H1 (cell line): ENCODE measurements around the gene TXLNA. TPM values are rescaled to one million over a fixed set of nuclear protein-coding genes. Genes with fewer than 3 reads are reported as not detected.

Source experiments
- CTCF ChIA-PET: fragments of 300-600 bp; sonication (Branson Sonifier 250); formaldehyde crosslinking; loops from one replicate; lab custom pipeline; 2021; ENCODE audit not compliant: partially characterized antibody; lab: Charles Lee
- POLR2A ChIA-PET: fragments of 300-600 bp; sonication (Branson Sonifier 250); formaldehyde crosslinking; loops from one replicate; lab custom pipeline; 2021; ENCODE audit warnings: inconsistent platforms; ENCODE audit not compliant: partially characterized antibody; lab: Charles Lee
- DNase-seq, 2 experiments: peaks; one replicate each; pipeline versions ENCODE4 v3.0.0 to v3.0.0-alpha.2; 2010 to 2022; ENCODE audit warnings: low spot score in 2 of 2, low read depth in 1 of 2, mixed read lengths in 1 of 2
- FAIRE-seq: peaks from 2 replicates; lab custom pipeline; 2011; peaks lifted over from hg19 to GRCh38; lab: Jason Lieb, UNC
- H2AFZ ChIP-seq: 2 replicates; pipeline ENCODE4 v1.8.1; 2012; ENCODE audit warnings: low read length, inconsistent platforms
- H2AK5ac ChIP-seq: 2 replicates; pipeline ENCODE4 v1.6.1; 2013; ENCODE audit warnings: low read depth, low read length
- H2BK120ac ChIP-seq: replicated peaks from 2 replicates; pipeline ENCODE3; 2013; ENCODE audit warnings: low read depth, low read length, inconsistent platforms
- H2BK12ac ChIP-seq: 2 replicates; pipeline ENCODE4 v1.6.1; 2013; ENCODE audit warnings: low read depth, low read length
- H2BK15ac ChIP-seq: 2 replicates; pipeline ENCODE4 v1.6.1; 2013; ENCODE audit warnings: low read length
- H2BK20ac ChIP-seq: 2 replicates; pipeline ENCODE4 v1.6.1; 2013; ENCODE audit warnings: low read length
- H2BK5ac ChIP-seq: 2 replicates; pipeline ENCODE4 v1.6.1; 2013; ENCODE audit warnings: low read depth, low read length
- H3K14ac ChIP-seq: 2 replicates; pipeline ENCODE4 v1.6.1; 2013; ENCODE audit warnings: inconsistent platforms; ENCODE audit not compliant: insufficient read length
- H3K18ac ChIP-seq: 2 replicates; pipeline ENCODE4 v1.6.1; 2013; ENCODE audit warnings: low read length; ENCODE audit errors: extremely low read depth
- H3K23ac ChIP-seq: 2 replicates; pipeline ENCODE4 v1.6.1; 2013; ENCODE audit warnings: inconsistent platforms; ENCODE audit not compliant: insufficient read length
- H3K23me2 ChIP-seq: 2 replicates; pipeline ENCODE4 v1.6.1; 2013; ENCODE audit warnings: low read depth, low read length
- H3K27ac ChIP-seq: 2 replicates; pipeline ENCODE4 v1.6.1; 2011; ENCODE audit warnings: low read depth, low read length, inconsistent platforms
- H3K27me3 ChIP-seq, 4 experiments: replicated peaks in 1 of 4; 1 replicate in 1 of 4; 2 replicates in 3 of 4; pipeline versions ENCODE4 v1.6.1 to v1.8.1; 2011 to 2013; ENCODE audit warnings: low read length in 3 of 4, mild to moderate bottlenecking in 3 of 4, inconsistent platforms in 2 of 4, mixed read lengths in 2 of 4, moderate library complexity in 1 of 4; ENCODE audit not compliant: control insufficient read depth in 3 of 4, insufficient read depth in 3 of 4; ENCODE audit errors: extremely low read depth in 1 of 4
- H3K36me3 ChIP-seq, 4 experiments: 2 replicates each; pipeline versions ENCODE4 v1.6.1 to v1.8.1; 2011 to 2013; ENCODE audit warnings: mild to moderate bottlenecking in 4 of 4, low read length in 3 of 4, moderate library complexity in 2 of 4, control low read depth in 1 of 4, inconsistent platforms in 1 of 4; ENCODE audit not compliant: insufficient read depth in 4 of 4, control insufficient read depth in 2 of 4
- H3K4ac ChIP-seq: replicated peaks from 2 replicates; pipeline ENCODE3; 2013; ENCODE audit warnings: low read length, low read depth, mixed read lengths, inconsistent platforms; ENCODE audit not compliant: insufficient read length
- H3K4me1 ChIP-seq, 4 experiments: replicated peaks in 1 of 4; 1 replicate in 1 of 4; 2 replicates in 3 of 4; pipeline versions ENCODE4 v1.6.1 to v1.8.1; 2011 to 2013; ENCODE audit warnings: low read length in 3 of 4, inconsistent platforms in 2 of 4, mixed read lengths in 1 of 4; ENCODE audit not compliant: insufficient read depth in 4 of 4, control insufficient read depth in 3 of 4
- H3K4me2 ChIP-seq, 2 experiments: 2 replicates each; pipeline versions ENCODE4 v1.6.1 to v1.8.1; 2011 to 2013; ENCODE audit warnings: low read depth in 2 of 2, low read length in 2 of 2, control low read depth in 1 of 2, inconsistent platforms in 1 of 2, mild to moderate bottlenecking in 1 of 2; ENCODE audit not compliant: insufficient read depth in 1 of 2
- H3K4me3 ChIP-seq, 4 experiments: fragments of 200-600, 300-600 bp in 1 of 4; sonication (generic), shearing (Covaris generic), sonication (Bioruptor Twin) in 1 of 4; 2 replicates each; pipeline versions ENCODE4 v1.5.1 to v1.8.1; 2011 to 2016; ENCODE audit warnings: low read length in 4 of 4, low read depth in 3 of 4, control low read depth in 2 of 4, inconsistent platforms in 2 of 4, mild to moderate bottlenecking in 2 of 4, mixed read lengths in 1 of 4, moderate library complexity in 1 of 4; ENCODE audit not compliant: insufficient read depth in 2 of 4; ENCODE audit errors: extremely low read depth in 1 of 4
- H3K56ac ChIP-seq: replicated peaks from 2 replicates; pipeline ENCODE3; 2013; ENCODE audit warnings: low read depth, mild to moderate bottlenecking, mixed read lengths, low read length, inconsistent platforms; ENCODE audit not compliant: insufficient read length
- H3K79me1 ChIP-seq: 2 replicates; pipeline ENCODE4 v1.6.1; 2013; ENCODE audit warnings: low read depth, low read length, control low read depth
- H3K79me2 ChIP-seq, 2 experiments: 2 replicates each; pipeline versions ENCODE4 v1.6.1 to v1.8.1; 2012 to 2013; ENCODE audit warnings: low read length in 2 of 2, mild to moderate bottlenecking in 2 of 2, inconsistent platforms in 1 of 2; ENCODE audit not compliant: insufficient read depth in 2 of 2, control insufficient read depth in 1 of 2
- H3K9ac ChIP-seq, 4 experiments: replicated peaks in 1 of 4; 1 replicate in 1 of 4; 2 replicates in 3 of 4; pipeline versions ENCODE4 v1.6.1 to v1.8.1; 2011 to 2013; ENCODE audit warnings: low read depth in 3 of 4, low read length in 3 of 4, control low read depth in 2 of 4, mild to moderate bottlenecking in 2 of 4, moderate library complexity in 2 of 4, inconsistent platforms in 1 of 4; ENCODE audit errors: extremely low read depth in 1 of 4
- H3K9me3 ChIP-seq, 2 experiments: 2 replicates each; pipeline versions ENCODE4 v1.6.1 to v1.8.1; 2012 to 2013; ENCODE audit warnings: mild to moderate bottlenecking in 2 of 2, moderate library complexity in 2 of 2, control low read depth in 1 of 2, inconsistent platforms in 1 of 2, low read depth in 1 of 2, low read length in 1 of 2, mixed read lengths in 1 of 2; ENCODE audit not compliant: insufficient read depth in 2 of 2
- H4K20me1 ChIP-seq, 2 experiments: replicated peaks in 1 of 2; 2 replicates each; pipeline versions ENCODE3 to v1.8.1; 2011 to 2013; ENCODE audit warnings: inconsistent platforms in 2 of 2, low read length in 2 of 2, mild to moderate bottlenecking in 1 of 2; ENCODE audit not compliant: insufficient read depth in 2 of 2, control insufficient read depth in 1 of 2
- H4K5ac ChIP-seq: 2 replicates; pipeline ENCODE4 v1.6.1; 2013; ENCODE audit warnings: low read length, low read depth, mixed read lengths, inconsistent platforms; ENCODE audit not compliant: insufficient read length
- H4K8ac ChIP-seq: 2 replicates; pipeline ENCODE4 v1.8.0; 2013; ENCODE audit warnings: mild to moderate bottlenecking, moderate library complexity, low read length, inconsistent platforms; ENCODE audit not compliant: insufficient read depth; ENCODE audit errors: extremely low read depth
- H4K91ac ChIP-seq: replicated peaks from 2 replicates; pipeline ENCODE3; 2013; ENCODE audit warnings: low read length, mixed read lengths, inconsistent platforms; ENCODE audit not compliant: insufficient read length
- ASH2L ChIP-seq: fragments of 200-600, 300-600 bp; sonication (generic); IDR thresholded peaks from one replicate; pipeline ENCODE4 v1.7.1; 2017; ENCODE audit warnings: low read length
- JUN ChIP-seq: IDR thresholded peaks from 2 replicates; pipeline ENCODE4 v1.6.1; 2011; ENCODE audit warnings: low read depth, mild to moderate bottlenecking, improper control_type of control experiment, low read length
- RAD21 ChIP-seq, 2 experiments: IDR thresholded peaks in 1 of 2; conservative IDR thresholded peaks in 1 of 2; 2 replicates each; pipeline ENCODE4 v1.6.1; 2011; ENCODE audit warnings: low read depth in 2 of 2, low read length in 2 of 2, improper control_type of control experiment in 1 of 2, inconsistent platforms in 1 of 2, mild to moderate bottlenecking in 1 of 2, moderate library complexity in 1 of 2
- SRF ChIP-seq: IDR thresholded peaks from 2 replicates; pipeline ENCODE4 v1.6.1; 2011; ENCODE audit warnings: mild to moderate bottlenecking, low read depth, low read length, moderate library complexity
- TCF12 ChIP-seq: IDR thresholded peaks from 2 replicates; pipeline ENCODE4 v1.6.1; 2011; ENCODE audit warnings: low read depth, mild to moderate bottlenecking, low read length
- WGBS, 2 experiments: shearing (Covaris generic) in 1 of 2; methylation state at CpG; one replicate each; pipeline versions ENCODE4 v1.1.6 to v1.1.7; 2013 to 2015; ENCODE audit warnings: low lambda C conversion rate in 2 of 2, mixed read lengths in 2 of 2, inconsistent platforms in 1 of 2, low coverage in 1 of 2, missing lambda C conversion rate in 1 of 2; ENCODE audit not compliant: insufficient replicate concordance in 2 of 2, insufficient coverage in 1 of 2, insufficient read length in 1 of 2; ENCODE audit errors: extremely low coverage in 1 of 2, missing lambda C conversion rate in 1 of 2; 5-methylcytosine and 5-hydroxymethylcytosine counted together
- polyA plus RNA-seq, 7 experiments: library from polyadenylated mRNA; depleted of rRNA in 3 of 7; stranded (reverse) in 5 of 7; unstranded in 2 of 7; fragments of >200 nt in 5 of 7; fragments of 200-250 nt in 2 of 7; gene quantifications; 1 replicate in 5 of 7; 2 replicates in 1 of 7; 4 replicates in 1 of 7; pipeline versions ENCODE4 v1.2.1 to v1.2.3, GENCODE V29; 2011 to 2013; ENCODE audit warnings: missing spikeins in 2 of 7, mixed read lengths in 2 of 7
- total RNA-seq: library from RNA; stranded (reverse); fragmentation: NEBNext Ultra II Directional; extraction: Animal tissue kit (Norgen Biotek cat#: 25700); gene quantifications from 2 replicates; pipeline ENCODE4 v1.2.1, GENCODE V29; 2021
- TF ChIP-seq, protein P1 (sequence below), 3 experiments: IDR thresholded peaks; 1 replicate in 2 of 3; 2 replicates in 1 of 3; pipeline versions ENCODE4 v1.5.1 to v1.6.1; 2011; ENCODE audit warnings: low read length in 3 of 3, mild to moderate bottlenecking in 3 of 3, inconsistent platforms in 2 of 3, low read depth in 1 of 3, moderate library complexity in 1 of 3; ENCODE audit not compliant: insufficient read depth in 1 of 3; ENCODE audit errors: control extremely low read depth in 1 of 3

Gene TXLNA
- total and polyA plus RNA-seq, 2 of the 8 experiments (the other 6 are each of a cell fraction or from before 2014, with no cell fraction given): 31.3 to 46.9 TPM

DNA sequence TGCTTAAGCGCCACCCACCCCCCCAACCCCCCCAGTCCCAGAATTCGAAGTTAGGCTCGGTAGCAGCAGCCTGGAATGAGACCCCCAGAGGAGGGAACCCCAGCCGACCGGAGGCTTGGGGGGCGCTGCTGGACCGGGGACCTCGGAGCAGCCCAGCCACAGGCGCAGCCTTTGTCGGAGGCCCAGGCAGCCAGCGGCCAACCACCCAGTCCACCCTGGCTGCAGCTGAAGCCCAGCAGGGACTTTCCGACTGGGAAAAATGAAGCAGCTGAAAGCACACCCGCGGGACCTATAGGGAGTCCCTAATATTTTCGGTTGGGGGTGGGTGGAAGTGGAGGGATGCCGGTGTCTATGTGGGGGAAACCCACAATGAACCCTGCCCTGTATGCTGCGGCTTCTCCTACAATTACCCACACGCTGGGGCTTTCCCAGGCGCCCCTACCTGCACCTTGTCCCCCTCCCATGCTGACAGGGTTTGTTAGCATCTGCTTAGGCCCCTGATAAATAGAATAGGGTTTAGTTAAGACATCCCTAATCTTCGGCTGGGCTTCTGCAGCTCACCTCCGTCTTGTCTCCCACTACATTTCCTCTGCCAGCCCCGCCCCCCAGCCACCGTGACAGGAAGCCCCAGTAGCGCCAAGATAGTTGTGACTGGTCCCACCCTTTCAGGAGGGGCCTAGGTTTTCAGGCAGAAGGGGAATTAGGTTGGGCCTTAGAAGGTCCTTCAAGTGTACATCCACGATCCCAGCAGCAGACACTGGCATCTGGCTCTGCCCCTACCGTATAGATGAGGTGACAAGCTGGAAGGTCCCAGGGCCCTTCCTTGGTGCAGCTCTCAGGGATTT, 21.8 kb downstream of the TXLNA start:
- Histone ChIP-seq H2BK5ac (no peak overlapping the region), H3K18ac (no peak overlapping the region; the same call in 1 of the 2 replicates), H4K91ac (peak overlapping the region; percentile 18), H3K27me3 (peaks cover 0 to 4% (median 2%) of the 10 kb centered on the region in 4 experiments; a peak in 3 of 7 replicates), H3K23me2 (peaks cover 17% of the 10 kb centered on the region; the same call in 1 of the 2 replicates), H3K27ac (no peak overlapping the region), H3K4me3 (peak overlapping the region; percentile 47 to 67 (median 62)), H4K8ac (no peak overlapping the region), H3K4ac (no peak overlapping the region), H2AK5ac (no peak overlapping the region), H2BK20ac (no peak overlapping the region), H3K23ac (no peak overlapping the region), H2BK12ac (no peak overlapping the region), H3K9me3 (no peaks in the 10 kb centered on the region), H3K79me1 (0 out of 2 replicates have a peak, but pooled peaks cover 3% of the 10 kb centered on the region)
- FAIRE-seq: no peak
- 11% methylated on average over 23 of the region's 26 CpGs; no CpG with 5 or more reads in 1 of the 2 experiments for WGBS, 2 experiments
- CTCF ChIA-PET: interaction anchor here (0.7 to 4.2 kb wide), 9 partner anchors 10 to 154 kb away, joined by 3 to 25 read pairs (median 4); no protein-coding TSS in a partner anchor
- no peak for TF ChIP-seq JUN
- peak; percentile 9 for TF ChIP-seq ASH2L
- TF ChIP-seq RAD21 (IDR thresholded peaks at IDR 0.05 in 1 of 2, conservative IDR thresholded peaks at IDR 0.05 in 1 of 2; ENCODE audit: low read depth in 2 of 2, low read length in 2 of 2): peak; percentile 17 to 32; a peak in 2 of 4 replicates
- TF ChIP-seq, protein P1, sequence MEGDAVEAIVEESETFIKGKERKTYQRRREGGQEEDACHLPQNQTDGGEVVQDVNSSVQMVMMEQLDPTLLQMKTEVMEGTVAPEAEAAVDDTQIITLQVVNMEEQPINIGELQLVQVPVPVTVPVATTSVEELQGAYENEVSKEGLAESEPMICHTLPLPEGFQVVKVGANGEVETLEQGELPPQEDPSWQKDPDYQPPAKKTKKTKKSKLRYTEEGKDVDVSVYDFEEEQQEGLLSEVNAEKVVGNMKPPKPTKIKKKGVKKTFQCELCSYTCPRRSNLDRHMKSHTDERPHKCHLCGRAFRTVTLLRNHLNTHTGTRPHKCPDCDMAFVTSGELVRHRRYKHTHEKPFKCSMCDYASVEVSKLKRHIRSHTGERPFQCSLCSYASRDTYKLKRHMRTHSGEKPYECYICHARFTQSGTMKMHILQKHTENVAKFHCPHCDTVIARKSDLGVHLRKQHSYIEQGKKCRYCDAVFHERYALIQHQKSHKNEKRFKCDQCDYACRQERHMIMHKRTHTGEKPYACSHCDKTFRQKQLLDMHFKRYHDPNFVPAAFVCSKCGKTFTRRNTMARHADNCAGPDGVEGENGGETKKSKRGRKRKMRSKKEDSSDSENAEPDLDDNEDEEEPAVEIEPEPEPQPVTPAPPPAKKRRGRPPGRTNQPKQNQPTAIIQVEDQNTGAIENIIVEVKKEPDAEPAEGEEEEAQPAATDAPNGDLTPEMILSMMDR (IDR thresholded peaks at IDR 0.05; ENCODE audit: control extremely low read depth in 1 of 3, insufficient read depth in 1 of 3, low read depth in 1 of 3, low read length in 3 of 3): peak in 1 of 3 experiments; percentile 31; a peak in 1 of 4 replicates
- TF ChIP-seq TCF12: no peak
- TF ChIP-seq SRF: no peak
- TF ChIP-seq, all 59 proteins: peak for 3
- no peak overlapping the region for H3K14ac ChIP-seq
- H3K79me2 ChIP-seq: no peaks in the 10 kb centered on the region
- POLR2A ChIA-PET: interaction anchor here (0.6 to 21.3 kb wide), 14 partner anchors 8 to 187 kb away, joined by 3 to 332 read pairs (median 8); partner anchors contain the start of genes DCDC2B, EIF3I, HDAC1 and IQCC
- no peak overlapping the region for H2BK15ac ChIP-seq
- H3K4me1 ChIP-seq: peaks cover 13 to 36% (median 20%) of the 10 kb centered on the region in 4 experiments
- peaks cover 3 to 5% of the 10 kb centered on the region in 2 experiments for H4K20me1 ChIP-seq
- no peak overlapping the region for H4K5ac ChIP-seq
- peak in 1 of 2 experiments; percentile 72 for DNase-seq
- no peak overlapping the region for H3K9ac ChIP-seq
- no peak overlapping the region for H2AFZ ChIP-seq
- H3K36me3 ChIP-seq: peaks cover 3 to 15% (median 7%) of the 10 kb centered on the region in 4 experiments; a peak in 5 of 8 replicates
- H3K4me2 ChIP-seq: peak overlapping the region; percentile 76 to 92
- H3K56ac ChIP-seq: no peak overlapping the region
- no peak overlapping the region for H2BK120ac ChIP-seq
